ENCODE results near the gene TSSC4. TPM values are rescaled to one million over a fixed set of nuclear protein-coding genes. Genes with fewer than 3 reads are reported as not detected.

The TSSC4 gene
- total and polyA plus RNA-seq, 9 of the 15 experiments (the other 6 are each of a cell fraction or from before 2014, with no cell fraction given) = 0.41 to 54.2 (median 11.0) TPM

- intact Hi-C loops (cut with micrococcal nuclease) (no loop called here), in situ Hi-C loops (cut with MboI) (no loop called here)
- Histone ChIP-seq H3K4me3 (no peak overlapping the region), H3K4me1 (replicated peaks in 1 of 2; ENCODE audit: control insufficient read depth in 2 of 2, insufficient read depth in 2 of 2, low read length in 2 of 2) (peaks cover 15 to 34% of the 10 kb centered on the region in 2 experiments; a peak in 4 of 5 replicates), H3K27ac (ENCODE audit: extremely low read depth, low read depth, low read length) (no peak overlapping the region), H3K79me2 (ENCODE audit: control insufficient read depth, insufficient read depth, low read length) (peaks cover 21% of the 10 kb centered on the region), H3K4me2 (ENCODE audit: insufficient read depth, low read length) (no peak overlapping the region), H4K20me1 (replicated peaks; ENCODE audit: control insufficient read depth, insufficient read depth, low read length) (peaks cover 19% of the 10 kb centered on the region; the same call in 1 of the 2 replicates), H3K9me3 (replicated peaks; ENCODE audit: control insufficient read depth, insufficient read depth, low read depth, low read length) (no peaks in the 10 kb centered on the region), H3K9me1 (ENCODE audit: control insufficient read depth, insufficient read depth, low read length) (peaks cover 2% of the 10 kb centered on the region), H3K9ac (ENCODE audit: insufficient read depth in 1 of 2, low read depth in 2 of 2, low read length in 2 of 2) (peak overlapping the region in 1 of 2 experiments; percentile 72; a peak in 1 of 4 replicates), H2AFZ (ENCODE audit: low read depth, low read length) (no peak overlapping the region), H3K36me3 (ENCODE audit: control insufficient read depth, insufficient read depth, low read length) (peaks cover 5% of the 10 kb centered on the region; the same call in 1 of the 3 replicates), H3K27me3 (ENCODE audit: control insufficient read depth in 2 of 2, insufficient read depth in 2 of 2, low read length in 2 of 2) (no peaks in the 10 kb centered on the region; a peak in 1 of 5 replicates)
- DNase-seq (ENCODE audit: extremely low read depth in 1 of 4, low spot score in 3 of 4) = no peak
- ChIA-PET POLR2A (interaction anchor here (0.6 kb wide), 1 partner anchor 30 kb away, joined by 3 read pairs; no protein-coding TSS in a partner anchor), CTCF (ENCODE audit: low intra/inter-chr PET ratio) (no interaction called here)
- no TSS peak for BruUV-seq (replicated peaks)
- no peak for FAIRE-seq
- TF ChIP-seq RHOXF2B (CRISPR knock-in tag; conservative IDR thresholded peaks at IDR 0.05) (no peak), RFX7 (CRISPR knock-in tag; IDR thresholded peaks at IDR 0.05) (no peak), E4F1 (CRISPR knock-in tag; IDR thresholded peaks at IDR 0.05; ENCODE audit: borderline replicate concordance) (no peak), TARDBP (IDR thresholded peaks at IDR 0.05) (no peak), RBBP5 (IDR thresholded peaks at IDR 0.05; ENCODE audit: borderline replicate concordance, insufficient read depth, low read length, poor library complexity, severe bottlenecking) (no peak), HMGN3 (IDR thresholded peaks at IDR 0.05; ENCODE audit: borderline replicate concordance, extremely low read depth, insufficient read length, low read depth, low read length) (no peak), DMBX1 (CRISPR knock-in tag; IDR thresholded peaks at IDR 0.05; ENCODE audit: borderline replicate concordance) (no peak)
- TF ChIP-seq, protein P1, sequence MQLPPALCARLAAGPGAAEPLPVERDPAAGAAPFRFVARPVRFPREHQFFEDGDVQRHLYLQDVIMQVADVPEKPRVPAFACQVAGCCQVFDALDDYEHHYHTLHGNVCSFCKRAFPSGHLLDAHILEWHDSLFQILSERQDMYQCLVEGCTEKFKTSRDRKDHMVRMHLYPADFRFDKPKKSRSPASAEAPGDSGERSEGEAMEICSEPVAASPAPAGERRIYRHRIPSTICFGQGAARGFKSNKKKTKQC (CRISPR knock-in tag; IDR thresholded peaks at IDR 0.05) = no peak
- 70% methylated on average over 12 of the region's 15 CpGs for WGBS (ENCODE audit: insufficient coverage, low coverage, missing lambda C conversion rate)
- ATAC-seq = no peak
These were observed 25.9 kb upstream of the TSSC4 start for GRCh38 chr11:2374456-2375201.

Measured in K562 (cell line).